Activated T-cell treated with anti-CD3 and anti-CD28 coated beads, Interleukin-2, amount 50 U/mL, for 4 hours (primary cell): ENCODE measurements around the gene MPEG1. TPM values are rescaled to one million over a fixed set of nuclear protein-coding genes. Genes with fewer than 3 reads are reported as not detected.

Experiments used
- ATAC-seq, 2 donors: fragments of 200-7000 bp; cut with Tn5 transposase; one replicate each; pipeline ENCODE4 v1.10.0; 2021
- DNase-seq: peaks from one replicate; pipeline ENCODE4 v3.0.0-alpha.2; 2020
- H3K27me3 Mint-ChIP-seq: one replicate; pipeline ENCODE4 v1.8.0; 2021; ENCODE audit warnings: low read depth, mixed read lengths
- H3K36me3 Mint-ChIP-seq: one replicate; pipeline ENCODE4 v1.8.0; 2022; ENCODE audit warnings: mixed read lengths; ENCODE audit not compliant: insufficient read depth
- H3K4me1 Mint-ChIP-seq: one replicate; pipeline ENCODE4 v1.8.0; 2021; ENCODE audit warnings: low read depth, mixed read lengths
- H3K4me3 Mint-ChIP-seq: one replicate; pipeline ENCODE4 v1.8.0; 2021; ENCODE audit warnings: mild to moderate bottlenecking, moderate library complexity, mixed read lengths
- H3K9me3 Mint-ChIP-seq: one replicate; pipeline ENCODE4 v1.8.0; 2021; ENCODE audit warnings: mixed read lengths
- total RNA-seq, 3 donors: library from RNA; stranded (reverse); gene quantifications; one replicate each; pipeline ENCODE4 v1.2.1, GENCODE V29; 2021

Gene MPEG1
- total RNA-seq, 3 donors from 2014 or later: 0.18 to 0.52 (median 0.18) TPM

GRCh38 chr11:59188954-59189353 is 23.8 kb downstream of the MPEG1 start:
- Mint-ChIP-seq H3K4me3 (no peak overlapping the region), H3K9me3 (no peaks in the 10 kb centered on the region), H3K36me3 (peaks cover 7% of the 10 kb centered on the region), H3K27me3 (peaks cover 3% of the 10 kb centered on the region), H3K4me1 (peaks cover 1% of the 10 kb centered on the region)
- ATAC-seq (no peak), DNase-seq (no peak)

GRCh38 chr11:59187587-59187986 is 25.1 kb downstream of the MPEG1 start:
- ATAC-seq: no peak
- no peak overlapping the region for H3K4me3 Mint-ChIP-seq
- H3K9me3 Mint-ChIP-seq: no peaks in the 10 kb centered on the region
- H3K36me3 Mint-ChIP-seq: peaks cover 8% of the 10 kb centered on the region
- no peak for DNase-seq
- H3K4me1 Mint-ChIP-seq: peaks cover 1% of the 10 kb centered on the region
- peaks cover 3% of the 10 kb centered on the region for H3K27me3 Mint-ChIP-seq

- peaks cover 1% of the 10 kb centered on the region for H3K4me1 Mint-ChIP-seq
These were observed 25.7 kb downstream of the MPEG1 start for GRCh38 chr11:59187035-59187434.

GRCh38 chr11:59186130-59186594 is 26.6 kb downstream of the MPEG1 start:
- Mint-ChIP-seq H3K27me3 (peaks cover 3% of the 10 kb centered on the region), H3K4me3 (no peak overlapping the region), H3K36me3 (peaks cover 8% of the 10 kb centered on the region), H3K4me1 (peaks cover 1% of the 10 kb centered on the region), H3K9me3 (no peaks in the 10 kb centered on the region)
- DNase-seq: peak; percentile 44
- peak; percentile 70 to 78 for ATAC-seq

More at GRCh38 chr11:59187035-59187434, 25.7 kb downstream of the MPEG1 start:
- Mint-ChIP-seq H3K27me3 (peaks cover 3% of the 10 kb centered on the region), H3K9me3 (no peaks in the 10 kb centered on the region), H3K36me3 (peaks cover 9% of the 10 kb centered on the region), H3K4me3 (no peak overlapping the region)
- ATAC-seq (no peak), DNase-seq (no peak)

- Mint-ChIP-seq H3K4me3 (no peak overlapping the region), H3K4me1 (no peaks in the 10 kb centered on the region), H3K9me3 (no peaks in the 10 kb centered on the region), H3K27me3 (peaks cover 3% of the 10 kb centered on the region), H3K36me3 (peaks cover 5% of the 10 kb centered on the region)
- DNase-seq: no peak
- no peak for ATAC-seq
These were observed 27.3 kb downstream of the MPEG1 start for GRCh38 chr11:59185386-59185945.

GRCh38 chr11:59184691-59185339 is 27.9 kb downstream of the MPEG1 start:
- Mint-ChIP-seq H3K4me1 (no peaks in the 10 kb centered on the region), H3K9me3 (no peaks in the 10 kb centered on the region), H3K36me3 (peaks cover 5% of the 10 kb centered on the region), H3K27me3 (peaks cover 3% of the 10 kb centered on the region), H3K4me3 (no peak overlapping the region)
- ATAC-seq (no peak), DNase-seq (no peak)

- Mint-ChIP-seq H3K4me1 (no peaks in the 10 kb centered on the region), H3K36me3 (peaks cover 4% of the 10 kb centered on the region), H3K4me3 (no peak overlapping the region), H3K27me3 (peaks cover 3% of the 10 kb centered on the region), H3K9me3 (no peaks in the 10 kb centered on the region)
- ATAC-seq: no peak
- no peak for DNase-seq
These were observed 29.0 kb downstream of the MPEG1 start for GRCh38 chr11:59183771-59184170.

- no peak for ATAC-seq
- Mint-ChIP-seq H3K4me3 (no peak overlapping the region), H3K9me3 (no peaks in the 10 kb centered on the region), H3K36me3 (peaks cover 2% of the 10 kb centered on the region), H3K27me3 (peaks cover 4% of the 10 kb centered on the region), H3K4me1 (no peaks in the 10 kb centered on the region)
- no peak for DNase-seq
These were observed 30.1 kb downstream of the MPEG1 start for GRCh38 chr11:59182457-59183151.

- Mint-ChIP-seq H3K27me3 (peaks cover 1% of the 10 kb centered on the region), H3K9me3 (no peaks in the 10 kb centered on the region), H3K4me1 (no peaks in the 10 kb centered on the region), H3K36me3 (peaks cover 2% of the 10 kb centered on the region), H3K4me3 (no peak overlapping the region)
- no peak for DNase-seq
- no peak for ATAC-seq
These were observed 30.8 kb downstream of the MPEG1 start for GRCh38 chr11:59181746-59182456.

- DNase-seq (no peak), ATAC-seq (no peak)
- Mint-ChIP-seq H3K36me3 (peaks cover 2% of the 10 kb centered on the region), H3K4me1 (no peaks in the 10 kb centered on the region), H3K4me3 (no peak overlapping the region), H3K9me3 (no peaks in the 10 kb centered on the region), H3K27me3 (peaks cover 1% of the 10 kb centered on the region)
These were observed 31.8 kb downstream of the MPEG1 start for GRCh38 chr11:59180907-59181306.

- peaks cover 2% of the 10 kb centered on the region for H3K36me3 Mint-ChIP-seq
- peaks cover 1% of the 10 kb centered on the region for H3K27me3 Mint-ChIP-seq
- no peak for ATAC-seq
- no peak overlapping the region for H3K4me3 Mint-ChIP-seq
- DNase-seq: no peak
- H3K4me1 Mint-ChIP-seq: no peaks in the 10 kb centered on the region
- no peaks in the 10 kb centered on the region for H3K9me3 Mint-ChIP-seq
These were observed 32.5 kb downstream of the MPEG1 start for GRCh38 chr11:59180168-59180776.

- Mint-ChIP-seq H3K27me3 (peaks cover 1% of the 10 kb centered on the region), H3K4me1 (peaks cover 2% of the 10 kb centered on the region), H3K36me3 (peaks cover 2% of the 10 kb centered on the region), H3K4me3 (no peak overlapping the region), H3K9me3 (no peaks in the 10 kb centered on the region)
- no peak for DNase-seq
- ATAC-seq: no peak
These were observed 33.6 kb downstream of the MPEG1 start for GRCh38 chr11:59179121-59179520.

GRCh38 chr11:59178402-59178801 is 34.3 kb downstream of the MPEG1 start:
- no peak overlapping the region for H3K4me3 Mint-ChIP-seq
- peaks cover 5% of the 10 kb centered on the region for H3K4me1 Mint-ChIP-seq
- H3K27me3 Mint-ChIP-seq: peaks cover 2% of the 10 kb centered on the region
- ATAC-seq: no peak
- H3K36me3 Mint-ChIP-seq: peaks cover 2% of the 10 kb centered on the region
- no peak for DNase-seq
- H3K9me3 Mint-ChIP-seq: no peaks in the 10 kb centered on the region

- ATAC-seq: no peak
- no peaks in the 10 kb centered on the region for H3K9me3 Mint-ChIP-seq
- H3K36me3 Mint-ChIP-seq: no peaks in the 10 kb centered on the region
- no peak overlapping the region for H3K4me3 Mint-ChIP-seq
- no peak for DNase-seq
- H3K4me1 Mint-ChIP-seq: peaks cover 12% of the 10 kb centered on the region
- peaks cover 9% of the 10 kb centered on the region for H3K27me3 Mint-ChIP-seq
These were observed 36.4 kb downstream of the MPEG1 start for GRCh38 chr11:59176330-59176729.
